ENCODE data around the gene PALS1.

- TF ChIP-seq CTCF (IDR thresholded peaks at IDR 0.05) (no peak), POLR2A (IDR thresholded peaks at IDR 0.05) (no peak)
These were observed 1.7 kb upstream of the PALS1 start for GRCh38 chr14:67239582-67239981.

Data from right lobe of liver (tissue), 4 donors.